ENCODE data around the gene RING1. TPM values are rescaled to one million over a fixed set of nuclear protein-coding genes. Genes with fewer than 3 reads are reported as not detected.

The RING1 gene
- polyA plus RNA-seq, 4 donors, result 52.8 to 70.6 (median 56.2) TPM

DNA sequence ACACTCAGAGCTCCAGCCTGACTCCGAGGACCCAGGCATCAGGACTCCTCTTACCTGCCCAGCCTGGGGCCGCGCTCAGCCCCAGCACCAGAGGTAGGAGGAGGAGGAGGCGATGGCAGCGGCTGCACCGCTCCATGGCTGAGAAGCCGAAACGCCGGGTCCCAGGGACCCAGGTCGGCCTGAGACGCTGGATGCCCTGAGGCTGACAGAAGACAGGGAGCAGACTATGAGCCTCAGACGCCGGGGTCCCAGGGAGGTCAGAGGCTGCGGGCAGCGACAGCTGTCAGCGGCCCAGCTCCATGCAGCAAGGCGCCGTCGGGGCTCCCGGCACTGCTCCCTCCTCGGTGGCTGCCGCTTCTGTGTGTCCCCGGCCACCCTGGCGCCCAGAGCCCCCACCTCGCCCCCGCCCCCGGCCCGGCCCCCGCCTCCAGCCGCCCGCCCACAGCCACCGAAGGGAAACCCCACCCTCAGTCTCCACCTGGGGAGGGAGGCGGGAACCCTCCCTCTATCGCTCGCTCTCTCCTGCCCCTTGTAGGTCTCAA lies 16.1 kb upstream of the RING1 start, which contains the start of gene COL11A2:
Gene COL11A2, minus strand, starts transcription at position 363 of the 542 bp plus-strand sequence. Its CDS starts 227 bp downstream, at position 136.
- no peak for DNase-seq (ENCODE audit: low read depth in 4 of 4, low spot score in 3 of 4)

DNA sequence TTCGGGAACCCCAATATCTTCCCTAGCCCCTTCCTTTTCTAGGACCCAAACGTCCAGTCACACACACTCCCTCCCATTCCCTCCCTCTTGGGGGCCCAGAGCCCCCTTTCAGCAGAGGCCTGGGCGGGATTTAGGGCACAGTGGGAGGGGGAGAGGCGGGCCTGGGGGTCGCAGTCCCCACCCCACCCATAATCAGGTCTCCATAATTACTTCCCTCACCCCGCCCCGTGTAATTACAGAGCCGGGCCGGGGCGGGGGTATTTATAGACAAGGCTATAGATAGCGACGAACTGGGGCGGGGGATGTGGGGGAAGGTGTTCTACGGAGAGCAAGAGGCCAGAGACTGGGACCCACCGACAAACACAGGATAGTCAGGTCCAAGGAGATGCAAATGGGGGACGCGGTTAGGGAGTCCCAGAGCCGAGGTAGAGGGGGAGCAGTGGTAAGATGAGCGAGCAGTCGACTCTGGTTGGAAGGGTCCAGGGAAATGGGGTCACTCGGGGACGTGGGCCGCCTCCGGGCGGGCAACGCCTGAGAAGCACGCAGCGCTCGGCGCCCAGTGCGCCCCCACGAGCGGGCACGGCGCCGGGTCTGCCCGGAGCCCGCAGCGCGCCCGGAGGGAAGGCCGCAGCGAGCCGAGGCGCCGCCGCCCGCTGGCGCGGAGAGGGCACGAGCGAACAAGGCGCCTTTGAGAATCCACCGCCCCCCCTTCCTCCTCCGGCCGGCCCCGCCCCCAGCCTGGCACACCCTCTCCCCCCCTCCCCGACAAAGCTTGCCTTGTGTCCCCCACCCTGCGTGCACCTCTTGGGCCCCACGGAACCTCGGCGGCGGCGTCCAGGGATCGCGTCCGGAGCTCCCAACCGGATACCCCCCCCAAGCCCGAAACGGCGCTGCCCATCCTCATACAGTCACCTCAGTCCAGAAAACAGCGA lies 15.4 kb upstream of the RING1 start:
- DNase-seq (ENCODE audit: low read depth in 4 of 4, low spot score in 3 of 4), result no peak

DNA sequence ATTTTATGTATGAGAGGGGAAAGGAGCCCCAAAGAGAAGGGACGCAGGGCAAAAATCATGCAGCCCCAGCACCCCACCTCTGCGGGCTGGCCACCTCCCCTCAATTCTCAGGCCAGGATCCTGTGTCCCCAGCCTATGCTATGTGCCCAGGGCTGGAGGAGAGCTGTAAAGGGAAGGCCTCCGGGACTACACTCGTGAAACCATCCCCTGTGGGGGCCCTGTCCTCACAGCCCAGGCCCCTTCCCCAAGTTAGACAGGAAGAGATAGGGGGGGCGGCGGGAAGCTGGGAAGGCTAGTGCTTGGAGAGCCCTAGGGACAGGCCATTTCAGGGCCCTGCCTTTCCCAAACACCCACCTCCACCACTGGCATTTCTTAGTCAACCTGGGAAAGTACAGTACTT lies 14.7 kb upstream of the RING1 start:
- DNase-seq (ENCODE audit: low read depth in 4 of 4, low spot score in 3 of 4), result no peak

DNA sequence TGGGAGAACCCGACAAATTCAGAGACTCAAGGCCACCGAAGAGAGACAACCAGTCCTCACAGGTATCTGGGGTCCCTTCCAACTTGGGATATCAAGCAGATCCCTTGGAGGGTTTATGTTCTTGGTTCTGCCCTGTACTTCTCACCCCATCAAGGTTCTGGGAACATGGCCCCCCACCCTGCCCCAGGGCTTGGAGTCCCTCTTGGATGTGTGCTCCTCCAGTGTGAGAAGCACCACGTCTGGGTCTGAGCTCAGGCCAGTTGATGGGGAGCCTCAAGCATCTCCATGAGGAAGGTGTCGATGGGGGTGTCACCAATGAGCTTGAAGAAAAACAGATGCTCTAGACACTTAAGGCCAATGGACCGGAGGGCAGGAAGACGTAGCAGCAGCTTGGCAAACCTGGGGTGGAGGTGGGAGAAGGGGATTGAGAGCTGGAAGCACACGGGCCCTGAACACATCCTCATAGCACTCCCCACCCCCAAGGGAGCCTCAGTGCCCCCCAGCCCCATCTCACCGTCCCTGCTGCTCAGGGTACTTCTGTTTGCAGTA lies 13.8 kb upstream of the RING1 start:
- DNase-seq (ENCODE audit: low read depth in 4 of 4, low spot score in 3 of 4), result no peak

DNA sequence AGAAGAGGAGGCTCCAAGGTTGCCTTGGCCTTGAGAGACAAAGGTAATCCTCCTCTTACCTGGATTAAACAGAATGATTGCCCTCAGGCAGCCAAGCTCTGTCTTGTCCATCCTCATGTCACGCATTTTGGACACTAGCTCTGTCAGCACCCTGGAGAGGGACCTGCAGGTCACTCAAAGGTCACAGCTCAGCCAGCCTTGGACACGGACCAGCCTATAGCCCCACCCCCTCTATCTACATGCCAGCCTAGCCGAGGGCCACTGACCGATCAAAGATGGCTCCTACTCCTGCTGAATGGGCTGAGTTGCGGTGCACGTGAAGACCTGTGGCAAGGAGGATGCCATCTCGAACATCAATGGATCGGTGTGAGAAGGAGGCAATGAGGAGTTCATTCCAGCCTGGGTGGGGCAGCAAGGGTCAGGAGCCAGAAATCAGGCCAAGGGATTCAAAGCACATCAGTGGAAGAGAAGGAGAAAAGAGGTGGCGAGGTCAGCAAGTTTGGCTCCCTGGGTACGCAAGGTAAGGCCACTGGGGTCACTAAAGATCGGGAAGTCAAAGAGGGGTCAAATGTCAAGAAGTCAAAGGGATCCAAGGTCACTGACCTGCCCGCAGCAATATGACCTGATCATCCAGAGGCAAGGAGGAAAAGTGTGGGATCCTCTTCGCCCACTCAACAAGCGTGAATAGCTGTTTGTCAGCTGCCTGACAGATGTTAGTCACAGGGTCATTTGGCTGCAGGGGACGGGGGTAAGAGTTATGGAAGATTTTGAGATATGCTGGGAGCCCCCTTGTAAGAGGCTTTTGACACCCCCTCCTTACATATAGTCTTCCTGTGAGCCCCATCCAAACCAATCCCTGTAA lies 12.8 kb upstream of the RING1 start:
- no peak for DNase-seq (ENCODE audit: low read depth in 4 of 4, low spot score in 3 of 4)

DNA sequence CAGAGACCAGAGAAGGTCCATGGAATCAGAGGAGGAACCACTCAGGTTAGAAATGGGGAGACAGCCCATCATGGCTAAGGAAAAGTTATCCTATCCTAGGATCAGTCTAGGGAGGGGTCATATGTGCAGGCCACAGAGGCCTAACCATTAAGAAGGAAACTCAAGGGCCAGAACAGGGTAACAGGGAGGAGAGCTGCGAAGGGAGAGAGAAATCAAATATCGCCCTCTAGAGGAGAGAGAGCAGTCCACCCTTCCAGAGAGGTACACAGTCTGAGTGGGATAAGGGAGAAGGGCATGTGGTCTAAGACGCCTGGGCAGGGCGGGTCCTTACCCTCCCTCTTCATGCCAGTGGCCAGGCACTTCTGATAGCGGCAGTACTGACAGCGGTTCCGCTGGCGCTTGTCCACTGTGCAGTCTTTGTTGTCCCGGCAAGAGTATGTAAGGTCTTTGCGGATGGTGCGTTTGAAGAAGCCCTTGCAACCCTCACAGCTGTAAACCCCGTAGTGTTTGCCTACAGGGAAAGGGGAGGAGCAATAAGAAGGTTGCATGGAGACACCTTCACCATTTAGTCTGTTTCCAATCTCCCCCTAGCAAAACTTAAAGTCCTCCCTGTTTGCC lies 10.8 kb upstream of the RING1 start:
- no peak for DNase-seq (ENCODE audit: low read depth in 4 of 4, low spot score in 3 of 4)

DNA sequence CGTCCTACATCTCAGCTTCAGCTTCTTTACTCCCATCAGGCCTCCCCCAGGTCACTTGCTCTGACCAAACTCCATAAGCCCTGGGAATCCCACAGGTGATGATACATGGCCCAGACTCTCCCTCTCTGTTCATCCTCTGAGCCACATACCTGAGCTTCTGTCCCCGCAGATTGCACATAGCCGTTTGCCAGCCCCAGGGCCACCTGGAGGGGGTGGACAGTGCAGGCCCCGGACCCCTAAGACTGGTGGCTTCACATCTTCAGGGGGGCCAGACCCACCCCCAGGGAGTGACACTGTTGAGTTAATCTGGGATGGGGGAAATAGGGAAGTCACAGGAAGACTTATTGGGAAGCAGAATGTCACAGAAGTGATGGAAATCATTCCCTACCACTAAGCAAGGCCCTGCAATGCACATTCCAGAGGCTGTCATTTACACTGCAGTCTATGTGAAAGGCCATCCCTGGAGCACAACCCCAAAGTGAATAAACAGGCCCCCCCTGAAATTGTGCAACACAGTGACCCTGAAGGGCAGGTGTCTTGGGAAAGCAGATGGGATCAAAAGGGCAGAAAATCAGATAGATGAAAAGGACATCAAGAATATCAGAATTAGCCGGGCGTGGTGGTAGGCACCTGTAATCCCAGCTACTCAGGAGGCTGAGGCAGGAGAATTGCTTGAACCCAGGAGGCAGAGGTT lies 10.0 kb upstream of the RING1 start:
- no peak for DNase-seq (ENCODE audit: low read depth in 4 of 4, low spot score in 3 of 4)

DNA sequence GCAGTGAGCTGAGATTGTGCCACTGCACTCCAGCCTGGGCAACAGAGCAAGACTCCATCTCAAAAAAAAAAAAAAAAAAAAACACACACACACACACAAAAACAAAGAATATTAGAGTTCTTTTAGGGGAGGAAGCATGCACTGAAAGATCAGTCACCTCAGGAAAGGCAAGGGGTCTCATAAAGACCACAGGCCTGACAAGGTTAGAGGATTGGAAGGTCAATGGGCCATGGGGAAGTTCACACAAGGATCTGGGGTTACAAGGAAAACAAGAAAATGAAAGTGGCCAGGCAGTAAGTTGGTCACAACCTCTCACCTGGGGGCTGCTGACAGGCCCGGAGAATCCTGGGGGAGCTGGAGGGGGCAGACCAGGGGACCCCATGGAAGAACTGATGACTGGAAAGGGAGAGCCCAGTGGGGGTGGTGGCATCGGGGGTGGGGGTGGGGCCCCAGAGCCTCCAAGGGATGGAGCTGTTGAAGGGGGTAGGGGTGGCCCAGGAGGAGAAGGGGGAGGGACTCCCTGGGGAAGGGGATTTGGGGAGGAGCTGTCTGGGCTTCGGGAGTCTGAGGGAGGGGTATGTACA lies 9.4 kb upstream of the RING1 start:
- no peak for DNase-seq (ENCODE audit: low read depth in 4 of 4, low spot score in 3 of 4)

DNA sequence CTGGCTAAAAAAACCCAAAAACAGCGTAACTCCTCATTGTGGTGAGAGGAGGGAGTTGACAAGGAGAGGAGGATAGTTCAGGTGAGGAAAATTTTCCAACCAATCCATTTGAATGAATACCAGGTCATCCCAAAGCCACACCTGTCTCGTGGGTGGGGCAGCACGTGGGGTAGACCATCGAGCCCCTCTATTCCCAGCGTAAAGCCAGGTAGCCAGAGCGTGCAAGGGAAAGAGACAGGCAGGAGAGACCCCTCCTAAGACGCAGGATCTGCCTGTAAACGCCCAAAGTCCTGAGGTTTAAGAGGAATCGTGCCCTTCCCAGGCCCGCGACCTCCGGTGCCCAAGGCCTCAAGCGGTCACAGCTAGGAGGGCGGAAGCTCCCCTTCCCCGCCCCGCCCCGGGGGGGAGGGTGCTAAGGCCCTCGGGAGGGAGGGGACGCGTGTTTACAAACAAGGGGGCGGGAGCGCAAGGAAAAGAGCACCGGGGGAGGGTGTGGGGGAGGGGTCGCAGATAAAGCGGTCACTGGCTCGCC lies 8.5 kb upstream of the RING1 start:
- DNase-seq (ENCODE audit: low read depth in 4 of 4, low spot score in 3 of 4), result peak in 1 of 4 donors; percentile 48

DNA sequence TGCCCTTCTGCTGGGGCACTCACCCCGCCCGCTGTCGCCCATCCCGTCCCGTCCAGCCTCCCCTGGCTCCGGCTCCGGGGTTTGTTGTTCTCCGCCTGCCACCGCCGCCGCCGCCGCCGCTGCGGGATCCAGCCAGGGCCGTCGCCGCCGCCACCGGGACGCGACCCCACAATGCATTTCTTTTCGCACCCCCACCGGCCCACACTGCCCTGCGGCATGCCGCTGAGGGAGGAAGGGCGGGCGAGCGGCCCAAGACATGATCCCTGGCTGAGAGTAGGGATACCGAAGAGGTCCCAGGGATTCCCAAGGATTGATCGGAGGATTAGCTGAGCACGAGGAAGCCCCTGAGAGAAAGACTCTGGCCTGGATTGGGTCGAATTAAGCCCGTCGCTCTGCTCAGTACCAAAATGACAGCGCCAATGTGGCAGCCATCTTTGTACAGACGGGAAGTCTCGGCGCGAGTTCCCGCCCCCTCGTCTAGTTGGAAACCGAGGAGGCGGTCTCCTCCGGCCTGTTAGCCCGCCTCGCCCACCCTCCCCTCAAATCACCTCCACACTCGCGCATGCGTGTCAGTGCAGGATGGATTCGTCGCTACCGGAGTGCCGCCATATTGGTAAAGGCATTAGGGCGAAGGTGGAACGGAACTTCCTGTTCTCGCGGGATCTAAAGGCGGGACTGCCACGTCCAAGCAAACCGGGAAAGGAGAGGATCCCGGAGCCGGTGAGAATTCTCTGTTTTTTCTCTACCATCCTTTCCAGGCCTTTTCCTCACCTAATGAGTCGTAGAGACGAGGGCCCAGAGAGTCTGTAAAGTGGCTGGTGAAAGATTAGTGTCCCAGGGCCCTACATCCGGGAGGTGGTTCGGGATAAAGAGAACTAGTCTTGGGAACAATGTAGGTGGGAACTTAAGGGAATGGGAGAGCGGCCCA lies 7.8 kb upstream of the RING1 start, which contains the start of the genes RXRB and SLC39A7:
Gene RXRB, minus strand, starts transcription at position 447 of the 928 bp plus-strand sequence. Its CDS starts 189 bp downstream, at position 258.
Gene SLC39A7, plus strand, starts transcription at position 649 of the 928 bp plus-strand sequence. CDS start 379 bp downstream, outside the sequence.
- DNase-seq (ENCODE audit: low read depth in 4 of 4, low spot score in 3 of 4), result peak; percentile 99 to 100 (median 100)

DNA sequence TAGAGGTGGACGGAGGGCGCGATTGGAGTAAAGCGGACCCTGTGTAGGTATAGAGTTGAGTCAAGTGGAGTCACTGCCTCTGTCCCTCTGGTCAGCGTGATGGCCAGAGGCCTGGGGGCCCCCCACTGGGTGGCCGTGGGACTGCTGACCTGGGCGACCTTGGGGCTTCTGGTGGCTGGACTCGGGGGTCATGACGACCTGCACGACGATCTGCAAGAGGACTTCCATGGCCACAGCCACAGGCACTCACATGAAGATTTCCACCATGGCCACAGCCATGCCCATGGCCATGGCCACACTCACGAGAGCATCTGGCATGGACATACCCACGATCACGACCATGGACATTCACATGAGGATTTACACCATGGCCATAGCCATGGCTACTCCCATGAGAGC lies 7.2 kb upstream of the RING1 start:
- DNase-seq (ENCODE audit: low read depth in 4 of 4, low spot score in 3 of 4), result no peak

DNA sequence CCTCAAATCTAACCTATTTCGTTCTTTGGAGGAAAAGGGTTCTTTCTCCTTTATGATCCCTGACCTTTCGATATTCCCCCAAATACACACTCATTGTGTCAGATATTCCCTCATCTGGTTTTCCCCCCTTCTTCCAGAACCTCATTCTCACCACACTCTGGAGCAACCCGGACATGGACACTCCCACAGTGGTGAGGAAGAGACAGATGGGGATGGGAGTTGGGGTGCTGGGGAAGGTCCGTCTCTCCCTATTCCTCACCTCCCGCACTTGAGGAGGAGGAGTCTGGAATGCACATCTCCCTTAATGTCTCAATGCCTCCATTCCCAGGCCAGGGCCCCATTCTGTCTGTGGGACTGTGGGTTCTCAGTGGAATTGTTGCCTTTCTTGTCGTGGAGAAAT lies 6.4 kb upstream of the RING1 start:
- no peak for DNase-seq (ENCODE audit: low read depth in 4 of 4, low spot score in 3 of 4)

DNA sequence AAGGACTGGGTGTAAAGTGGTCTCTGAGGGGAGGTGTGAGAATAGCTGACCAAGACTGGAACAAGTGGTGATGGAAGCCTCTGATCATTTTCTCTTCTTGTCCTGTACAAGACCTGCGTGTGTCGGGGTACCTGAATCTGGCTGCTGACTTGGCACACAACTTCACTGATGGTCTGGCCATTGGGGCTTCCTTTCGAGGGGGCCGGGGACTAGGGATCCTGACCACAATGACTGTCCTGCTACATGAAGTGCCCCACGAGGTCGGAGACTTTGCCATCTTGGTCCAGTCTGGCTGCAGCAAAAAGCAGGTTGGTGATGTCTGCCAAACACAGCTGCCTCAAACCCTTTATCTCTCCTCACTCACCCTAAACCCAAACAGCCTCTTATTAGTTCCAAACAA lies 5.5 kb upstream of the RING1 start:
- DNase-seq (ENCODE audit: low read depth in 4 of 4, low spot score in 3 of 4), result no peak

DNA sequence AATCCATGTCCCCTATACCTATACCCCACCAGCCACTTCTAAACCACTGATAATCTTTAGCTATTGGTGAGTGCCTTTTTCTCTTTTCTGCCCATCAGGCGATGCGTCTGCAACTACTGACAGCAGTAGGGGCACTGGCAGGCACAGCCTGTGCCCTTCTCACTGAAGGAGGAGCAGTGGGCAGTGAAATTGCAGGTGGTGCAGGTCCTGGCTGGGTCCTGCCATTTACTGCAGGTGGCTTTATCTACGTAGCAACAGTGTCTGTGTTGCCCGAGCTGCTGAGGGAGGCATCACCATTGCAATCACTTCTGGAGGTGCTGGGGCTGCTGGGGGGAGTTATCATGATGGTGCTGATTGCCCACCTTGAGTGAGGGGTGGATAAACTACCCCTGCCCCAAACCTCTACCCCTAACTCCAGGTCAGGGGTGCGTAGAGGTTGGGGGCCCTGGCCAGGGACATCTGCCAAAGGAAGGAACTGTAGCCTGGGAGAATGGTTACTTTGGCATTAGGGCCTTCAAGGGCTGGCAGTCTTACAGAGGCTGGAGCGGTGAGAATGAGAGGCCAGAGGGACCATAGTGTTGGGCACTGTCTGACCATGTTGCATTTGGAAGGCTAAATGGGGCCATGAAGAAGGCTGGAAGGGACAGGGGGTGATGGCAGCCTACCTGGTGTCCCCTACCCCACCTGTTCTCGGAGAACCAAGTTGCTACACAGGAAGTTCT lies 4.7 kb upstream of the RING1 start:
- no peak for DNase-seq (ENCODE audit: low read depth in 4 of 4, low spot score in 3 of 4)

DNA sequence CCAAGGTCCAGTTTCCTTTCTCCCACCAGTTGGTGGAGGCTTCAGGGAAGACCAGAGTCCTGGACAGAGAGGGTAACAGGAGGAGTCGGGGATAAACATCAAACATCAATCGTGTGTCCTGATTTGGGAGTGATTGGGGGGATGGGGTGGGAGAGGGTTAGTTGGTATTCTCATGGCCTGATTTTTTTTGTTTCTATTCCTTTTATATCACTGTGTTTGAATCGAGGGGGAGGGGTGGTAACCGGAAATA lies 4.2 kb upstream of the RING1 start:
- no peak for DNase-seq (ENCODE audit: low read depth in 4 of 4, low spot score in 3 of 4)

DNA sequence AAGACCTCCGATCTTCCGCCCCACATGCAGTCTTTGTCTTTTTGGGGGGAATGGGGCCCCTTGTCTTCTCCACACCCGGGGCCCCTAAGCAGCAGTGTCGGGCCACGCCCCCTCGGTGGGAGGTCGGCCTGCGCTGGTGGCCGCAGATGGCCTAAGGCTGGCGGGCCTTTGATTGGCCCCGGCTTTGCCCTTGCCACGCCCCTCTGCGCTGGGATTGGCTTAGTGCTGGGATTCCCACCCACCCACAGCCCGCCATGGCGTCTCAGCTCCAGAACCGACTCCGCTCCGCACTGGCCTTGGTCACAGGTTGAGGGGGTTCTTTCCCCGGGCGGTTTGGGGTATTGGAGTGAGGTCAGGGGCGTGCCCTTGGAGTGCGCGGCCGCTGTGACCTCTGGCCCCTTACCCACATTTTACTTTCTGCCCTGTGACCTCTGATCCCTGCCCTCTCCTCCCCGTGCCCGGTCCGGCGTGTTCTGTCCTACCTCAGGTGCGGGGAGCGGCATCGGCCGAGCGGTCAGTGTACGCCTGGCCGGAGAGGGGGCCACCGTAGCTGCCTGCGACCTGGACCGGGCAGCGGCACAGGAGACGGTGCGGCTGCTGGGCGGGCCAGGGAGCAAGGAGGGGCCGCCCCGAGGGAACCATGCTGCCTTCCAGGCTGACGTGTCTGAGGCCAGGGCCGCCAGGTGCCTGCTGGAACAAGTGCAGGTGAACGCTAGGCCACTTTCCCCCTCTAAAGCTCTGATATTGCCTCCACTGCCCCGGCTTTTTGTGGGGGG lies 3.7 kb upstream of the RING1 start, which contains the start of gene HSD17B8:
Gene HSD17B8, plus strand, starts transcription at position 241 of the 776 bp plus-strand sequence. Its CDS starts 14 bp downstream, at position 255.
- DNase-seq (ENCODE audit: low read depth in 4 of 4, low spot score in 3 of 4), result peak in 3 of 4 donors; percentile 79 to 85 (median 81)

All from left renal pelvis (tissue), 4 donors.